ENCODE measurements around the gene TAL1. TPM values are rescaled to one million over a fixed set of nuclear protein-coding genes. Genes with fewer than 3 reads are reported as not detected.

Gene TAL1
- total RNA-seq, 4 donors from 2014 or later, result 3.4 to 20.5 (median 4.6) TPM

GRCh38 chr1:47207803-47208373 lies 24.1 kb downstream of the TAL1 start:
- no peak for TF ChIP-seq CTCF (IDR thresholded peaks at IDR 0.05; ENCODE audit: low read depth)

DNA sequence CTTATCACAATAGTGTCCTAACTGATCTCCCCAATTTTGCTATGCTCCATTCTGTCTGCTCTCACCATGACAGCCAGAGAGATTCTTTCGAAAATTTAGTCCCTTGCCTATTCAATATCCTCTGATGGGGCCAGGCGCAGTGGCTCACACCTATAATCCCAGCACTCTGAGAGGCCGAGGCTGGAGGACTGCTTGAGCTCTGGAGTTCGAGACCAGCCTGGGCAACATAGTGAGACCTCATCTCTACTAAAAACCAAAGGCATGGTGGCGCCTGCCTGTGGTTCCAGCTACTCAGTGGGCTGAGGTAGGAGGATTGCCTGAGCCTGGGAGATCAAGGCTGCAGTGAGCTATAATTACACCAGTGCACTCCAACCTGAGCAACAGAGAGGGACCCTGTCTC lies 26.1 kb downstream of the TAL1 start:
- TF ChIP-seq CTCF (IDR thresholded peaks at IDR 0.05; ENCODE audit: low read depth), result no peak

DNA sequence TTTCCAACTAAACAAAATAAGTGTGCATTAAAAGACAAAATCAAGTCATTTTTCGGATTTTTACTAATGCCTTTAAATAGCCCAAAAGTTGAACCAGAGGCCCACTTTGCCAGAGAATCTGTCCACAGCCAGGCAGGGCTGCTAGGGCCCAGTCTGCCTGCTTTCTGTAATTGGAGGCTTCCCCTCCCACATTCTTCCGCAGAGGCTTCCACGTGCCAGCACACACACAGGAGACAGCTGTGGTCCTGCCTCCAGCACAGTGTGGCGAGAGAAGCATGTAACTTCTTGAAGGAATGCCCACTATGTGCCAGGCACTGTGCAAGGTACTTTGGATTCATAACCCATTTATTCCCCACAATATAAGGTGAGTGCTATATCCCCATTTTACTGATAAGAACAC lies 30.8 kb downstream of the TAL1 start:
- no peak for TF ChIP-seq CTCF (IDR thresholded peaks at IDR 0.05; ENCODE audit: low read depth)

- TF ChIP-seq CTCF (IDR thresholded peaks at IDR 0.05; ENCODE audit: low read depth), result no peak
Observed at GRCh38 chr1:47198214-47198613, 33.8 kb downstream of the TAL1 start.

- no peak for TF ChIP-seq CTCF (IDR thresholded peaks at IDR 0.05; ENCODE audit: low read depth)
Observed at GRCh38 chr1:47196622-47197021, 35.4 kb downstream of the TAL1 start.

GRCh38 chr1:47194311-47194710 lies 37.7 kb downstream of the TAL1 start:
- no peak for TF ChIP-seq CTCF (IDR thresholded peaks at IDR 0.05; ENCODE audit: low read depth)

- no peak for TF ChIP-seq CTCF (IDR thresholded peaks at IDR 0.05; ENCODE audit: low read depth)
Observed at GRCh38 chr1:47192458-47193384, 39.3 kb downstream of the TAL1 start.

Data from subcutaneous adipose tissue (tissue), 4 donors.